ENCODE measurements around the gene OR1F1.
"Not testable (repeated sequence)": the region's sequence is repeated elsewhere in the genome, so short reads cannot be mapped to it uniquely, and the experiment has no call there.

The OR1F1 gene
- 0 to 0.26 (median 0) reads per million in 3 donors for total RNA-seq

DNA sequence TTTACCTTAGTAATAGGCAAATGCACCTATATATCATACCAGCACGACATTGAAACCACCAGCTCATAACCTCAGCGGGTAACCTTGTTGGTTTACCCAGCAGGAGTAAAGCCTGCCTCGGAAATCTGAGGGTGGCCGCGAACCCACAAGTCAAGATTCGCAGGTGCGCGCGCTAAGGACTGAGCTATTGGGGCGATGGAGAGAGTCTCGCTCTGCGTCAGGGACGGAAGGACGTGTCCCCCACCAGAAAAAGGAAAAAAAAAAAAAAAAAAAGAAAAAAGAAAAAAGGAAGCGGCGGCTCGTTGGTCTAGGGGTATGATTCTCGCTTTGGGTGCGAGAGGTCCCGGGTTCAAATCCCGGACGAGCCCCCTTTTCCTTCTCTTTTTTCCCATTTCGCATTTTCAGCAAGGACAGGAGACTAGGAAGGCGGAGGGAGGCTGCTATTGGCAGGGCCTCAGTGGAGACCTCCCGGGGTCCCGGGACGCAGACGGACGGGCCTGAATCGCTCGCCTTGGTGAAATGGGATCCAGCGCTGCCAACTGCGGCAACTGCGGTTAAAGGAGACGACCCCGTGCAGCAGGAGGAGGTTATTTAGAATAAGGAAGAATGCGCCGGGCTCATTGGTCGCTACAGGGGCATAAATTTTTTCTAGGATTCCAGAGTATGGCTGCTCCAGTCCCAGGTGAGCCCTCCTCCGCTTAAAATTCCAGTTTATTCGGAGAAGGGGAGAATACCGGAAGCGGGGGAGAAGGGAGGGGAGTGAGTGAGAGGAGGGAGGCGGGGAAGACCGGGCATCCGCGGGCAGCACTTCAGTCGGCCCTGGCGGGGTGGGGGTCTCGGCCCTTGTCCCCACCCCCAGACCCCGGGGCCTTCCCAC is at the start of gene OR1F1:
Gene OR1F1 (plus strand): TSS at position 407 of the 877 bp plus-strand sequence.
- Histone ChIP-seq H3K27me3 (replicated peaks; ENCODE audit: control insufficient read depth, insufficient read depth, low read length, poor library complexity, severe bottlenecking) (peaks cover 62% of the 10 kb centered on the region), H3K27ac (ENCODE audit: insufficient read depth, low read length, poor library complexity, severe bottlenecking) (no peak within 1 kb of the TSS)

DNA sequence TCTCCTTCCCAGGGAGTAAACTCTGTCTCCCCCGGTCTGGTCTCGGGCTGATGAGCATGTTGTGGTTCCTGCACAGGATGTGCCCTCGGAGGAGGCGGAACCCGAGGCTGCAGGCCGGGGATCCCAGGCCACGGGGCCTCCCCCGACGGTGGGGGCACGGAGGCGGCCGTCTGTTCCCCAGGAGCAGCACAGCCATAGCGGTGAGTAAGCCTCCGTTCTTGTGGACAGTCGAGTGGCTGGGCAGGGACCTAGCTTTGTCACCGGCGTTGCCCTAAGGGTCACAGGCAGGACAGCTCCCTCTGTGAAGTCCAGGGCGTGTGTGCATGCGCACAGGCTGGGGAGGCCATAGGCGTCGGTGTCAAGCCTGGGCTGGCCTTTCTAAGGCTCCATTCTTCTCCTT is 49.7 kb upstream of the OR1F1 start:
- DNase-seq = no peak
- peaks cover 22% of the 10 kb centered on the region for H3K36me3 ChIP-seq (ENCODE audit: control insufficient read depth, insufficient read depth, low read length)
- no peak overlapping the region for H3K27ac ChIP-seq (ENCODE audit: insufficient read depth, low read length, poor library complexity, severe bottlenecking)
- peaks cover 18% of the 10 kb centered on the region for H3K4me1 ChIP-seq (ENCODE audit: control insufficient read depth, insufficient read depth, low read length, poor library complexity, severe bottlenecking)
- no peaks in the 10 kb centered on the region for H3K27me3 ChIP-seq (replicated peaks; ENCODE audit: control insufficient read depth, insufficient read depth, low read length, poor library complexity, severe bottlenecking)
- no peak overlapping the region for H3K4me3 ChIP-seq (ENCODE audit: insufficient read depth, low read depth, low read length, poor library complexity, severe bottlenecking)
- H3K9me3 ChIP-seq (ENCODE audit: control insufficient read depth, low read length) = no peaks in the 10 kb centered on the region

More for the DNA sequence above, at the start of gene OR1F1:
- Histone ChIP-seq H3K36me3 (ENCODE audit: control insufficient read depth, insufficient read depth, low read length) (no peaks in the 10 kb centered on the region), H3K4me3 (ENCODE audit: insufficient read depth, low read depth, low read length, poor library complexity, severe bottlenecking) (peak within 1 kb of the TSS; percentile 41), H3K9me3 (ENCODE audit: control insufficient read depth, low read length) (no peaks in the 10 kb centered on the region), H3K4me1 (ENCODE audit: control insufficient read depth, insufficient read depth, low read length, poor library complexity, severe bottlenecking) (peaks cover 37% of the 10 kb centered on the region)
- DNase-seq = peak; percentile 23 to 42 (median 30)

DNA sequence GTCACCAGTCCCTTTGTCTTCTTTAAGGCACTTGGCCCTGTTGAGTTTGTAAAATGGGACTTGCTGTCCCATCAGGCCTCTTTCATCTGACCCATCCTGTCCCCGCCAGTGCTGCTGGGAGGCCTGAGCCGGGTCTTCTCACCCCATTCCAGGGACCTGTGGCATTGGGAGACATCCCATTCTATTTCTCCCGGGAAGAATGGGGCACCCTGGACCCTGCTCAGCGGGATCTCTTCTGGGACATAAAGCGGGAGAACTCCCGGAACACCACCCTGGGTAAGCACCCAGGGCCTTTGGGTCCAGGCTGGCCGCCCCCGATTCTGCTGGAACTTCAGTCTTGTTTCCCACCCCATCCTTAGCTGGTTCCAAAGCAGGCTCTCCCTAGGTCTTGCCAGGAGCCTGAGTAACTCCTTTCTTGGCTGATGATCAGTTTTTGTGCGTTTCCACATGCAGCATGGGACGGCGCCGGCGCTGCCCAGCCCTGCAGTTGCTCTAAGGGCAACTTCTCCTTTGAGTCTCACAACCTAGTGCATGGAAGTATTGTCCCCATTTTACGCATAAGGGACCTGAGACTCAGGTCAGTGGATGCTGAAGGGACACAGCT is 49.1 kb upstream of the OR1F1 start:
- no peak for DNase-seq
- Histone ChIP-seq H3K36me3 (ENCODE audit: control insufficient read depth, insufficient read depth, low read length) (peaks cover 22% of the 10 kb centered on the region), H3K4me1 (ENCODE audit: control insufficient read depth, insufficient read depth, low read length, poor library complexity, severe bottlenecking) (peaks cover 16% of the 10 kb centered on the region), H3K27ac (ENCODE audit: insufficient read depth, low read length, poor library complexity, severe bottlenecking) (no peak overlapping the region), H3K9me3 (ENCODE audit: control insufficient read depth, low read length) (no peaks in the 10 kb centered on the region), H3K4me3 (ENCODE audit: insufficient read depth, low read depth, low read length, poor library complexity, severe bottlenecking) (no peak overlapping the region), H3K27me3 (replicated peaks; ENCODE audit: control insufficient read depth, insufficient read depth, low read length, poor library complexity, severe bottlenecking) (no peaks in the 10 kb centered on the region)

DNA sequence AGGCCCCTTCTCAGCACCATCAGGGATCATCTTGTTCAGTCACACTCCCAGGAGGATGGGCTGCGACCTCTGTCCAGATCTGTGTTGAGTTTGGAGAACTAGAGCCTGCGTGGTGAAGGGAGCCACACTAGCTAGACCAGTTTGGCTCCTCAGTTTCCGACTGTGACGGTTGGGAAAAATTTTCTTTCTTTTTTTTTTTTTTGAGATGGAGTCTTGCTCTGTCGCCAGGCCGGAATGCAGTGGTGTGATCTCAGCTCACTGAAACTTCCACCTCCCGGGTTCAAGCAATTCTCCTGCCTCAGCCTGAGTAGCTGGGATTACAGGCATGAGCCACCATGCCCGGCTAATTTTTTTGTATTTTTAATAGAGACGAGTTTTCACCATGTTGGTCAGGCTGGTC is 48.4 kb upstream of the OR1F1 start:
- not testable (repeated sequence) for H3K4me3 ChIP-seq (ENCODE audit: insufficient read depth, low read depth, low read length, poor library complexity, severe bottlenecking); H3K27ac ChIP-seq (ENCODE audit: insufficient read depth, low read length, poor library complexity, severe bottlenecking); H3K9me3 ChIP-seq (ENCODE audit: control insufficient read depth, low read length); H3K27me3 ChIP-seq (replicated peaks; ENCODE audit: control insufficient read depth, insufficient read depth, low read length, poor library complexity, severe bottlenecking); DNase-seq
- Histone ChIP-seq H3K4me1 (ENCODE audit: control insufficient read depth, insufficient read depth, low read length, poor library complexity, severe bottlenecking) (peaks cover 10% of the 10 kb centered on the region), H3K36me3 (ENCODE audit: control insufficient read depth, insufficient read depth, low read length) (peaks cover 22% of the 10 kb centered on the region)

DNA sequence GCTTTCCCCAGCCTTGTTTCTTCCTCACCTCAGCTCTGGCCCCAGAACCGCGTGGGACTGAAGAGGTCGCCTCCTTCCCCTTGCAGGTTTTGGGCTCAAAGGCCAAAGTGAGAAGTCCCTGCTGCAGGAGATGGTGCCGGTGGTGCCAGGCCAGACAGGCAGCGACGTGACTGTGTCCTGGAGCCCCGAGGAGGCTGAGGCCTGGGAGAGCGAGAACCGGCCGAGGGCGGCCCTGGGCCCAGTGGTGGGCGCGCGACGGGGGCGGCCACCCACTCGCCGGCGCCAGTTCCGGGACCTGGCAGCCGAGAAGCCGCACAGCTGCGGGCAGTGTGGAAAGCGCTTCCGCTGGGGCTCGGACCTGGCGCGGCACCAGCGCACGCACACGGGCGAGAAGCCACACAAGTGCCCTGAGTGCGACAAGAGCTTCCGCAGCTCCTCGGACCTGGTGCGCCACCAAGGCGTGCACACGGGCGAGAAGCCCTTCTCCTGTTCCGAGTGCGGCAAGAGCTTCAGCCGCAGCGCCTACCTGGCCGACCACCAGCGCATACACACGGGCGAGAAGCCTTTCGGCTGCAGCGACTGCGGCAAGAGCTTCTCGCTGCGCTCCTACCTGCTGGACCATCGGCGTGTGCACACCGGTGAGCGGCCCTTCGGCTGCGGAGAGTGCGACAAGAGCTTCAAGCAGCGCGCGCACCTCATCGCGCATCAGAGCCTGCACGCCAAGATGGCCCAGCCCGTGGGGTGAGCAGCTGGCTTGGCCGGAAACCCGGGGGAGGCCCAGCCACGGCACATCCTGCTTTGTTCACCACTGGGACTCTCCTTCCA is 47.2 kb upstream of the OR1F1 start:
- Histone ChIP-seq H3K4me3 (ENCODE audit: insufficient read depth, low read depth, low read length, poor library complexity, severe bottlenecking) (no peak overlapping the region), H3K36me3 (ENCODE audit: control insufficient read depth, insufficient read depth, low read length) (peaks cover 22% of the 10 kb centered on the region)

DNA sequence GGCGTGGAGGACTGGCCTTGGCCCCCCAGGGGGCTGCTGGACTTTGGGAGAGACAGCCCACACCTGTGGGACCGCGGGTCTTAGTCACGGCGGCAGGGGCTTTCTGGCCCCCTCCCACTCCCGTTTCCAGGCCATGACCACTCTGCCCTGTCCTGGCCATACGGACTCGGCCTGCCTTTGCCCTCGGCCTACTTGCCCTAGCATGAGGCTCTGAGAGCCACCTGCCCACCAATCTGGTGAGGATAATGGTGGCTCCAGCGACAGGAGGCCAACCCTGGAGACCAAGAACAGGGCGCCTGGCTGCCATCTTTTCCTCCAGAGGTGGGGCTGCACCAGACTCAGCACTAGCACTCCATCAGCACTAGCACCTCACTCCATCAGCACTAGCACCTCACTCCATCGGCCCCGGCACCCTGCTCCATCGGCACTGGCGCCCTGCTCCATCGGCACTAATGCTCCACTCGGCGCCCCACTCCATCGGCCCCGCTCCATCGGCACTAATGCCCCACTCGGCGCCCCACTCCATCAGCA is 46.2 kb upstream of the OR1F1 start:
- no peak overlapping the region for H3K27ac ChIP-seq (ENCODE audit: insufficient read depth, low read length, poor library complexity, severe bottlenecking)
- no peak for DNase-seq
- H3K36me3 ChIP-seq (ENCODE audit: control insufficient read depth, insufficient read depth, low read length) = peaks cover 22% of the 10 kb centered on the region
- H3K9me3 ChIP-seq (ENCODE audit: control insufficient read depth, low read length) = no peaks in the 10 kb centered on the region
- H3K4me1 ChIP-seq (ENCODE audit: control insufficient read depth, insufficient read depth, low read length, poor library complexity, severe bottlenecking) = no peaks in the 10 kb centered on the region
- no peak overlapping the region for H3K4me3 ChIP-seq (ENCODE audit: insufficient read depth, low read depth, low read length, poor library complexity, severe bottlenecking)
- no peaks in the 10 kb centered on the region for H3K27me3 ChIP-seq (replicated peaks; ENCODE audit: control insufficient read depth, insufficient read depth, low read length, poor library complexity, severe bottlenecking)

More for the DNA sequence above, 47.2 kb upstream of the OR1F1 start:
- Histone ChIP-seq H3K27ac (ENCODE audit: insufficient read depth, low read length, poor library complexity, severe bottlenecking) (no peak overlapping the region), H3K9me3 (ENCODE audit: control insufficient read depth, low read length) (no peaks in the 10 kb centered on the region), H3K4me1 (ENCODE audit: control insufficient read depth, insufficient read depth, low read length, poor library complexity, severe bottlenecking) (peaks cover 4% of the 10 kb centered on the region), H3K27me3 (replicated peaks; ENCODE audit: control insufficient read depth, insufficient read depth, low read length, poor library complexity, severe bottlenecking) (no peaks in the 10 kb centered on the region)
- DNase-seq = no peak

DNA sequence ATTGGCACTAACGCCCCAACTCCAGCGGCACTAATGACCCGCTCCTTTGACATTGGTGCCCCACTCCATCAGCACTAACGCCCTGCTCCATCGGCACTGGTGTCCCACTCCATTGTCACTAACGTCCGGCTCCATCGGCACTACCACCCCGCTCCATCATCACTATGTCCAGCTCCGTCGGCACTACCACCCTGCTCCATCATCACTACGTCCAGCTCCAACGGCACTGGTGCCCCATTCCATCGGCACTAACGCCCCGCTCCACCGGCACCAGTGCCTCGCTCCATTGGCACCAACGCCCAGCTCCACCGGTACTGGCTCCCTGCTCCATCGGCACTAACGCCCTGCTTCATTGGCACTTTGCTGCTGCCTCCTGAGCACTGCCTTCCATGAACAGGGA is 45.7 kb upstream of the OR1F1 start:
- Histone ChIP-seq H3K4me1 (ENCODE audit: control insufficient read depth, insufficient read depth, low read length, poor library complexity, severe bottlenecking) (no peaks in the 10 kb centered on the region), H3K27ac (ENCODE audit: insufficient read depth, low read length, poor library complexity, severe bottlenecking) (no peak overlapping the region), H3K36me3 (ENCODE audit: control insufficient read depth, insufficient read depth, low read length) (peaks cover 22% of the 10 kb centered on the region), H3K4me3 (ENCODE audit: insufficient read depth, low read depth, low read length, poor library complexity, severe bottlenecking) (no peak overlapping the region), H3K27me3 (replicated peaks; ENCODE audit: control insufficient read depth, insufficient read depth, low read length, poor library complexity, severe bottlenecking) (no peaks in the 10 kb centered on the region), H3K9me3 (ENCODE audit: control insufficient read depth, low read length) (no peaks in the 10 kb centered on the region)
- no peak for DNase-seq

DNA sequence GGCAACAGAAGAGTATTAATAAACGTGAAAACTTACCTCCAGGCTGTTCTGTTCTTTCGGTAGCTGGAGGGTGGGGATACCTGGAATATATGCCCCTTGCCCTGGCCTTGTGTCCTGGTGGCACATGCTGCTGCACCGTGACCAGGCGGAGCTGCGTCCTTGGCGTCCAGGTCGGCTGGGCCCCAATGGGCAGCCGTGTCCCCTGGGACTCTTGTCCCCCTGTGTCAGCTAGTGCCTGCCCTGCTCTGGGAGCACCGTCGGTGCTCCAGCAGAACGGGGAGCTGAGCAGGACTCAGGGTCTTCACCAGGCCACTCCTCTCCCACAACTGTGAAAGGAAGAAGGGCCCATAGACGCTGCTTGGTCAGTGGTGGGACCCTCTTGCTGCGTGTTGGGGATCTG is 45.2 kb upstream of the OR1F1 start:
- Histone ChIP-seq H3K4me1 (ENCODE audit: control insufficient read depth, insufficient read depth, low read length, poor library complexity, severe bottlenecking) (no peaks in the 10 kb centered on the region), H3K27me3 (replicated peaks; ENCODE audit: control insufficient read depth, insufficient read depth, low read length, poor library complexity, severe bottlenecking) (no peaks in the 10 kb centered on the region), H3K9me3 (ENCODE audit: control insufficient read depth, low read length) (no peaks in the 10 kb centered on the region), H3K36me3 (ENCODE audit: control insufficient read depth, insufficient read depth, low read length) (peaks cover 22% of the 10 kb centered on the region), H3K27ac (ENCODE audit: insufficient read depth, low read length, poor library complexity, severe bottlenecking) (no peak overlapping the region), H3K4me3 (ENCODE audit: insufficient read depth, low read depth, low read length, poor library complexity, severe bottlenecking) (no peak overlapping the region)
- no peak for DNase-seq

DNA sequence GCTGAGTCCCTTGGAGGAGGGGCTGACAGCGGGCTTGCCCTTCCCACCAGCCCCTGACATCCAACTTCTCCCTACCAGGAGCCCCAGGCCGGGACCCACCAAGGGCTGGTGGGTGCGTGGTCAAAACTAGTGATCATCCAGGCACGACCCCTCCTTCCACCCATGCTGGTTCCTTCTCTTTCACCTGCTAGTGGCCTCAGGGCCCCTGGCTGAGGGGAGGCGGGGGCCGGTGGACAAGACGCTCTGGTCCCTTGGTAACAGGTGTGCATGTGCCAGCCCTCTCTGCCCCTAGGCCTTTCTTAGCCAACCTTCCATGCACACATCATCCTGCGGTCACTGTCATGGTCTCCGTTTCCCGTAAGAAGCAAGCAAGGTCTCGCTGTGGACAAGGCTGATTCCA is 44.8 kb upstream of the OR1F1 start:
- Histone ChIP-seq H3K4me3 (ENCODE audit: insufficient read depth, low read depth, low read length, poor library complexity, severe bottlenecking) (no peak overlapping the region), H3K9me3 (ENCODE audit: control insufficient read depth, low read length) (no peaks in the 10 kb centered on the region), H3K36me3 (ENCODE audit: control insufficient read depth, insufficient read depth, low read length) (peaks cover 22% of the 10 kb centered on the region), H3K4me1 (ENCODE audit: control insufficient read depth, insufficient read depth, low read length, poor library complexity, severe bottlenecking) (no peaks in the 10 kb centered on the region), H3K27me3 (replicated peaks; ENCODE audit: control insufficient read depth, insufficient read depth, low read length, poor library complexity, severe bottlenecking) (no peaks in the 10 kb centered on the region), H3K27ac (ENCODE audit: insufficient read depth, low read length, poor library complexity, severe bottlenecking) (no peak overlapping the region)
- no peak for DNase-seq

Data from effector memory CD4-positive, alpha-beta T cell (primary cell).